Measurements from ENCODE around the gene TMEM163.
"Not testable (repeated sequence)": the region's sequence is repeated elsewhere in the genome, so short reads cannot be mapped to it uniquely, and the experiment has no call there.

TMEM163 gene

DNA sequence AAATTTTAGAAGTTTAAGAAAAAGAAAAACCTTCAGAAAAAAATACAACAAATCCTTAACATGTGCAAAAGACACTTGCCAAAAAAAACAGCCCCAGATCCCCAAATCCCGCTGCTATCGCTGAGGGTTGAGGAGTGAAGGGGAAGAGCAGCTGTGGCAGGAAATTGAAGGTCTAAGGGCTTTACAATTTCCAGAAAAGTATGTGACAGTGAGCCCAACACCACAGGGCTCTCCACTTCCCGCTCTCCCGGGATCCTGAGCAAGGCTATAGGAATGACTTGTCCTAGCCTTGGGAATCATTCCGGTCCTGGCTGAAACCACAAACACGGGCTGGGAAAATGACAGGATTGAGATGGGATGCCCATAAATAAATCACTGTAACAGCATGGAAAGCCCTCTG, 191.4 kb downstream of the TMEM163 start:
- peak; percentile 64 for DNase-seq (ENCODE audit: low read depth)

DNA sequence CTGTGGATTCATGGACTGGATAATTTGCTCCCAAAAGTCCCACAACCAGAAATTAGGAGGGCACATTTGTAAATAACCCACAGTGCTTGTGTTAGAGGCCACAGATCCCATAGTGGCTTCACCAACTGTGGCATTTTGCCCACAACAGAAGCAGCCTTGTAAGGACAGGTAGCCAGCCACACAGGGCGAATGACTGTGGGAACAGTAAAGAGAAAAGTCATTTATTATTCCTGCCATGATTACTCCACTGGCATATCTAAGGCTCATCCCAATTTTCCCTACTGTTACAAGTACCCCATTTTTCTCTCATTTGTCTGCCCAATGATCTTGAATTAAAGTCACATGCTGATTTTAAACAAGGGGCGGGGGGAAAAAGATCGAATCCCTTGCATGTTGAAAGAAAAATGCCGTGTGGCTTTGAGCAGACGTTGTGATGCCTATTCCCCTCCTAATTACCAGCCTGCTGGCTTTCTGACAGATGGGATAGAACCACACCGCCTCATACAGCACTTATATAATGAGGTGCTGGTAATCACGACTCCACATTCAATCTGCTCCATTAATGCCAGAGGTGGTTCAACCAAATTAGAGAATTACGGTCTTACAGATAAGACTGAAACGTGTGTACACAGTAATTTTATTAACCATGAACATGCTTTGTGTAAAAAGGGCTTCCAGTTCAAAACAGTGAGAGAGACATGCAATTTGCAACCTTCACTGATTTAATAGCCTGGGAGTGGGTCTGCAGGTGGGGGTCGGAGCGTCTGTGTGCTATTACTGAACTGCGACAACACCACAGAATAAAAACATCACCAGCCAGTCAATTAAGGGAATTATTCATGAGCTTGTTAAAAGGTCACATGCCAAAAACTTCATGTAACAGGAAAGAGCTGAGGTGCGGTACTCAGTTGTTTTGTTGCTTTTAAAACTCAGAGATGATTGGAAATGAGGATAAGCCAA, 196.0 kb downstream of the TMEM163 start:
- no peak for DNase-seq (ENCODE audit: low read depth)

DNA sequence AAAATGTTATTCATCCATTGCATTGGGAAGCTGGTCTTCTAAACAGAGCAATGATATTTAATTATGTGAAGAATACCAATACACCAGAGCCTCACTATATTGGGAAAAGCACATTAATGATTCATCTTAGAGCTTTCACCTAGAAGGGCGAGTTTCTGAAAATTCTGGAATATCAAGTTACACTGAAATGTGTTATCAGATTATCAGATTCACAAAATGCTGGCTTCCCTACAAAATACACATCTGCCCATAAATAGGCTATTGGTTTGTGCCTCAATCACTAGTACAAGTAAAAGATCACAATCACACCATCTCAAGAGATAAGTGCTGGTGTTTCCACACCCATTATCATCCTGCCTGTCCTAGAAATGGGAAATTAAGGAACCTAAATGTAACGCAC, 200.7 kb downstream of the TMEM163 start:
- no peak for DNase-seq (ENCODE audit: low read depth)

DNA sequence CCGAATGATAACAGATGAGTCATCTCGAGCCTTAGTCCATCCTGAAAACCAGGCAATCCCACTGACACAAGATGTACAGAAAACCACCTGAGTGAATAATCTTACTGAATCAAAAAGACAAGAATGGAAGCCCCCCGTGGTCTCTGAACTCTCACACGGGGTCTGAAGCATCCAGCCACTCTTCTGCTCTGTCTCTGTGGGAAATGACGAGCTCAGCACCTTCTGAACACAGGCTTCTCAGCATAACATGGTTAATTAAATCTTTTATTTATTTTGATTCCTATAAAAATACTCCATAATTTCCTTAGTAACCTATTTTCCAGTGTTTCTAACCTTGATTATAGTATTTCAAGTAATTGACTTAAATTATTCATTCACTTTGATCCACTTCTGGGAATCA, 203.7 kb downstream of the TMEM163 start:
- no peak for DNase-seq (ENCODE audit: low read depth)

DNA sequence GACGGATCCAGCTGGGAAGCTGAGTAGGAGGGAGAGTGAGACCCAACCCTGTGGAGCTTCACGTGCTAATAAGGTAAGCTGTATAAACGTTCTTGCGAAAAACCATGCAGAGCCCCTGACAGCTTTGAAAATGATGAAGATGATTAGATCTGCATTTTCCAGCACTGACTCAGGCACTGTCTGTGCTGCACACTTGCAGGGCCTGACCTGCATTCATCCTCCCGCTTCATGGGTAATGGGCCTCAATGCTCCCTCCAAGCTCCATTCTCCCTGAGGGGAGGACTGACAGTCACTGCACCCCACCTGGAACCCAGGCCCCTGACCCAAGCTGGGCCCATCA, 205.4 kb downstream of the TMEM163 start:
- no peak for DNase-seq (ENCODE audit: low read depth)

DNA sequence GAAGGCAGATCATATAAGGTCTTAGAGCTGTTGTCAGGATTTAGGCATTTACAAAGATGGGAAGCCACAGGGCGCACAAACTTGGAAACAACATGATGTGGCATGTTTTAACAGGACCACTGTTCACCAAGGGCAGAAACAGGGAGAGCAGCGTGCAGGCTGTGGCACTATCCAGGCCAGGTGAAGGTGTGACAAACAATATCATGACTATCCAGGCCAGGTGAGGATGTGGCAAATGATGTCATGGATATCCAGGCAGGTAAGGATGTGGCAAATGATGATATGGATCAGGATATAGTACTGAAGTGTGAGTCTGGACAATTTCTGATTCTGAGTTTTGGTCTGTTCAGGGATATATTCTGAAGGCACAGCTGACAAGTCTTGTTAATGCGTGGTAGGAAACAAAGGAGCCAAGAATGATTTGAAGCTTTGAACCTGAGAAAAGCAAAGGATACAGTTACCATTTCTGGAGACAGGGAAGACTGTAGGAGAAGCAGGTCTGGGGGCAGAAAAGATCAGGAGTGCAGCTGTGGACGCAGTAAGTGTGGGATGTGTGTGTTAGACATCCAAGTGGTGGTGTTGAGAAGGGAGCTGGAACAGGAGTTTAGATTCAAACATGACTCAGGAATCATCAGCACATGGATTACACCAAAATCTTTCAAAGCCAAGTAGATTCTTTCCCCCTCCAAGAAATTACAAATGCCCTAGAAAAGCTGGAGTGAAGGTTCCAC, 205.9 kb downstream of the TMEM163 start:
- no peak for DNase-seq (ENCODE audit: low read depth)

DNA sequence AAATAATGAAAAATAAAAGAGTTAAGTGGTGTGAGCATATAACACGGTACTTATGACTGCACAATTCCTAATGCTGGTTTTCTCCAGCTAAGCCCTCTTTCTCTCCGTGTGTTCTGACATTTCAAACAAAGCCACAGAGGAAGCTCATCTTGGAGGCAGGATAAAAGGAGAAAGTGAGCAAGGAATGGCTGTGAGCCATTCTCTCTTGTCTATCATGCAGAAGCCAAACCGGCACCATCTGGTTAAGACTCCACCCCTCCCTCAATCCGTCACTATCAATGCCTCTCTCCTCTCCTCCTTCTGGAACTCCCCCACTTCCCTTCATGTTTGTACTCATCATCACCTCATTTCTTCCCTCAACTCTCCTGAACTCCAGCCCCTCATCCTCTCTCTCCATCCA, 210.4 kb downstream of the TMEM163 start:
- DNase-seq (ENCODE audit: low read depth): no peak

DNA sequence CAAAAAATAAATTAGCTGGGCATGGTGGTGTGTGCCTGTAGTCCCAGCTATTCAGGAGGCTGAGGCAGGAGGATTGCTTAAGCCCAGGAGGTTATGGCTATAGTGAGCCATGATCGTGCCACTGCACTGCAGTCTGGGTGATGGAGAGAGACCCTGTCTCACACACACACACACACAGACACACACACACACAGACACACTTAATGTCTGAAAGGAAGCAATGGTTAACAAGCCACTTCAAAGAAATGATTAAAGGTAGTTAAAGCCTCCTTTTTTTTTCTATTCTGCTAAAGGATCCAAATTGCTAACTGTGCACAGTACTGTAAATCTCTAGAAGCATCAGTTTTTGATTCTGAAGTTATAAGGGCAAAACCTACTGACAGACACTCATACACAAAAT, 211.1 kb downstream of the TMEM163 start:
- no peak for DNase-seq (ENCODE audit: low read depth)

DNA sequence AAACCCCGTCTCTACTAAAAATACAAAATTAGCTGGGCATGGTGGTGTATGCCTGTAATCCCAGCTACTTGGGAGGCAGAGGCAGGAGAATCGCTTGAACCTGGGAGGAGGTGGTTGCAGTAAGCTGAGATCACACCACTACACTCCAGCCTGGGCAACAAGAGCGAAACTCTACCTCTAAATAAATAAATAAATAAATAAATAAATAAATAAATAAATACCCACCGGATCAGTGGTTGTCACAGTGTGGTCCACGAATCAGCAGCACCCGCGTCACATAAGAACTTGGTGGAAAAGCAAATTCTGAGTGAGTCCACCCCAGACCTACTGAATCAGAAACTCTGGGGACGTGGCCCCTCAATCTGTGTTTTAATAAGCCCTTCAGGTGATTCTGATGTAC, 211.6 kb downstream of the TMEM163 start:
- DNase-seq (ENCODE audit: low read depth): not testable (repeated sequence)

DNA sequence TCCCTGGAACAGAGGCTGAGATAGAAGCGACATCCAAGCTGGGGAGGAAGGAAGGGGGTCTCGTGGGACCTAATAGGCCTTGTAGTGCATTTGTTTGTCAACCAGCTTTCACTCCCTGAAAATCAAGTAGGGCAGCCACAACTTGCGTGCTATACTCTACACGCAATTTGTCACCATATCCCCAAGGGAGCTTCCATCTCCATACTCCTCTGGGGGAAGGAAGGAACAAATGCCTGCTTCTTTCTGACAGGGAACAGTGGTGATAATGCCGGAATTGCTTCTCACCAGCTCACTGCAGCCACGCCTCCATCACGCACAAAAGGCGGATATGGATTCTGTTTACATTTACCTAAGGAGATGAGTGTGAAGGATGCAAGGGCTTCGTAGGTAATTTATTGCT, 213.4 kb downstream of the TMEM163 start:
- DNase-seq (ENCODE audit: low read depth): no peak

DNA sequence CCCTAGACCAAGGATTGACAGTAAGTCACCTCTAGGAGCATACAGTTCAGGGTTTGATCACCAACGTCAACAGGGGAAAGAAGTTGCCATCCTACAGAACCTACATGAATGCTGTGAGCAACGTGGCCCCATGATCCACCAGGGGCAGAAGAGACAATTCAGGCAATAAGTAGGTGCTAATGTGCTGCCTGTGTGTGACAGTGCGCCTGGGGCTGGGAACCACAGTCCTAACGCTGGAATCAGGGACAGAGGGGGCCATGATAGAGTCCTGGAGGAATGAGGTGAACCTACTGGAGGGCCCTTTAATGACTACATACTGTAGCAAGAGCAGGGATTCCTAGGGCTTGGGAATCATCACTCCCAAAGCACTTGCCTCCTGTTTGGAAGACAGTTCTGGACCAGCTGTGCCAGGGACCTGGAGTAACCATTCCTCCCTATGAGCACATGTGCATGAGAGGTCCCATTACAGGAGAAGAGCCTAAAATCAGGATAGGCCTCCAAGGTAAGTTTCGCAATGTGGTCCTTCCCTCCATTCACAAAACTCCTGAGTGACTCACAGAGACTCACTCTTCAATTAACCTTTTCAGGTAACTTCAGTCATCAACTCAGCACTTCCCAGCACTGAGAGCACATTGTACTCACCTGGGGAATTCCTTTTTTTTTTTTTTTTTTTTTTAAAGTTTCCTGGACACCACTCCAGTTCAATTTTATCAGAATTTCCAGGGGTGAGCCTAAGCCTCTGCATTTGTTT, 214.0 kb downstream of the TMEM163 start:
- no peak for DNase-seq (ENCODE audit: low read depth)

DNA sequence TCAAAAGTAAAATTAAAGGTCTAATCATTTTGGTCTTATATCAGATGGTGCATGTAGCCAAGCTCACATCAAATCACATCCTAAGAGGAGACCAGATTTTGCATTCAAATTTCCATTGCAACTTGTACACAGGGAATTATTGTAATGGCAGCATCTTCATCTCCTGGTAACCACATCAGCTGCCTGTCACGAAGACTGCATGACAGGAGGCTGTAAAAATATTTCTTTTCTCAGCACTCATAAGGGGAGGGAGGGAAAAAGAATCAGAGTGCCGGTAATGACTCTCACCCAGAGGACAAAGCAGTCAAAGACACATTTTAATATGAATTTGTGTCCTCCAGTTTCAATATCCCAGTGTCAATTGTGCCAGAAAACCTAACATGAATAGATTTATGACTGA, 216.7 kb downstream of the TMEM163 start:
- DNase-seq (ENCODE audit: low read depth): no peak

DNA sequence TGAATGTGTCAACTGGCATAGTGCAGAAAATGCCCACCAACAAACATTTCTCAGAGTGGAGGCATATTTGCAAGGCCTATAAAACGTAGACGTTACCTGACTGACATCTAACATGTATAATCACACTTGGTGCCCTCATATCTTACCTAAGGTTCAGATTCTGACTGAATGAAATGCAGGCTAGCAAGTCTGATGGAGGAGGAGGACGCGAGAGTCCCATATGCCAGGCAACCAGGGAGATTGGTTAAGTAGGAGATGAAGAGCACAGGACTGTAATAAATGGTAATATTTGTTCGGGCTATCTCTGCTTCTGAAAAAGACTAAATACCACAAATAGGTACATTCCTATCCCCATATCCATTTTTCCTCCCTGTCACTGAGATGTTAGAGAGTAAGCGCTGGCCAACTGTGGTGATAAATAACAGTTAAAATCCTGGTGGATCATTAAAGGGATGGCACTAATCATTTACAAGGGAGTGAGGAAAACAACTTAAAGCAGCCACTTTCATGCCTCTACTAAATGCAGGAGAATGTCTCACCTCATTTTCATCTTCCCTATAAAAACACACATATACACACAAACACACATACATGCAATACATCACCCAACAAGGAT, 217.2 kb downstream of the TMEM163 start:
- DNase-seq (ENCODE audit: low read depth): no peak

DNA sequence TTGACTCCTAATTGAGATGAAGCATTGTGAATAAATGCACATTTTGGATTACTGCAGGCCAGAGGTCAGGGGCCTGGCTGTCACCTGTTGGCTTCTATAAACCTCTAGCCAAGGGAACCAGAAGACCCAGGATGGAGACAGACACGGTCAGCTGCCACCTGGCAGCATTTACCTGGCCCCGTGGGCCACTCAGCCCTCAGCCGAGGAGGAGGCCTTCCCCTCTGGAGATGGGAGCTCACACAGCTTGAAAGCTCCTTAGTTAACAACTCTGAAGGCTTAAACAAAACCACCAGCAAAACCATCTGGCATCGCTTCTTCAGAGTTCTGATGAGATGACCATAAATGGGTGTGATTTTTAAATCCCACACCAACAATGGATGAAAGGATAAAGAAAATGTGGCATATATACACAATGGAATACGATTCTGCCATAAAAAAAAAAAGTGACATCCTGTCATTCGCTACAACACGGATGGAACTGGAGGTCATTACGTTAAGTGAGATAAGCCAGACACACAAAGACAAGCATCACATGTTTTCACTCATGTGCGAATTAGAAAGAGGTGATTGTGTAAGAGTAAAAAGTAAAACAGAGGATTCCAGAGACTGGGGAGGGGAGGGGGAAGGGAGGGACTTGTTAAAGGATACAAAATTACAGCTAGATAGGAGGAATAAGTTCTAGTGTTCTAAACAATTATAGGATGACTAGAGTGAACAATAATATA, 218.4 kb downstream of the TMEM163 start:
- DNase-seq (ENCODE audit: low read depth): no peak

DNA sequence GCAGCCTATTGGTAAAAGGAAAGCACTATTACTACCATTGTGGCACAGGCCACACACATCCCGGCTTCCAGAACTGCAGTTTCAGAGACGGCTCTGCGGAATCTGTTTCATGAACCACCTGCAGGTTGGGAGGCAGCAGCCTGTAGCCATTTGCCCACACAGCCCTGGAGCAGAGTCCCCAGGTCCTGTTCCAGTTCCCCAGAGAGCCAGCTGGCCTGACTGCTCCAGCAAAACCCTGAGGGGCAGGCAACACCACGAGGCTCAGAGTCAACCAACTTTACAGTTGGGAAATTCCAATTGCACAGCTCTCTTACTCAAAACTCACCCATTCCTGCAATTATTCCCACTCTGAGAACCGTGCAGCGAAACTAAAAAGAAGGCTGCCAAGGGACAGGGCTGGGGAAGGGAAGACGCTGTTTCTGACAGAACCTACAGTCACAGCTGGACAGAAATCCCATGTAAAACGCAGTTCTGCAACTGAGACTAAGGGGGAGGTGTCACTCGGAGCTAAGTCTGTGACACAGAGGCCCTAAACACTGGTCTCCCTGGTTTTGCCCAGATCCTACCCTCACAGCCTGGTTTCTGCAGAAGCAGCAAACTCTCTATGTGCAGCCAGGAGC, 219.4 kb downstream of the TMEM163 start:
- DNase-seq (ENCODE audit: low read depth): no peak

DNA sequence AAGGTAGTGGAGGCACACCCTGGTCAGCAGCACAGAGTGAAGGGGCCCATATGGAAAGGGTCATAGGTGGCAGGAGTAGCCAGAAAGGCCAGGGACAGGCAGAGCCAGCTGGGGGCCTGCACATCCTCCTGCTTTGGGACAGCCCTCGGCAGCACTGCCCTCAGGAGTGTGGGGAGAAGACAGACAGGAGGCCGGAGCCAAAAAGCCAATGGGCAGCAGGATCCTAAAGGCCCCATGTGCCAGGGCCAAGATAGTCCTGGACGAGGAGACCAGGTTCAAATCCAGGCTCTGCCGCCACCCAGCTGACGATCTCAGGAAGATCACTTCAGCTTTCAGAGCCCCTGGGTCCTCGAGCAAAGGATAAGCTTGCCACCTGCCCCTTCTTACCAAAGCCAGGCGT, 220.1 kb downstream of the TMEM163 start:
- no peak for DNase-seq (ENCODE audit: low read depth)

DNA sequence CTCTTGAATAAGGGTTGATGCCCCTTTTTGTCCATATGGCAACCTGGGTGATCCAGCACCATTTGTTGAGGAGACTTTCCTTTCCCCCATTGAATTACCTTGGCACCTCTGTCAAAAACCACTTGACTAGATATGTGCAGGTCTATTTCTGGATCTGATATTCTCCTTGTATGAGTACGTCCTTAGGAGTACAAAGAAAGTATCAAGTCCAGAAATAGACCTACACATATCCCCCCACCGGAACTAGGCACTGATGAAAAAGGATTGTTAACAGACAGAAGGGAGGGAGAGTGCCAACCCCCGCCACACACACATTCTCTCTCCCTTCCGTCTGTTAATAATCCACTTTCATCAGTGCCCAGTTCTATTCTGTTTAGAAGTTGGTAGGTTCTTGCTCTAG, 225.0 kb downstream of the TMEM163 start:
- no peak for DNase-seq (ENCODE audit: low read depth)

DNA sequence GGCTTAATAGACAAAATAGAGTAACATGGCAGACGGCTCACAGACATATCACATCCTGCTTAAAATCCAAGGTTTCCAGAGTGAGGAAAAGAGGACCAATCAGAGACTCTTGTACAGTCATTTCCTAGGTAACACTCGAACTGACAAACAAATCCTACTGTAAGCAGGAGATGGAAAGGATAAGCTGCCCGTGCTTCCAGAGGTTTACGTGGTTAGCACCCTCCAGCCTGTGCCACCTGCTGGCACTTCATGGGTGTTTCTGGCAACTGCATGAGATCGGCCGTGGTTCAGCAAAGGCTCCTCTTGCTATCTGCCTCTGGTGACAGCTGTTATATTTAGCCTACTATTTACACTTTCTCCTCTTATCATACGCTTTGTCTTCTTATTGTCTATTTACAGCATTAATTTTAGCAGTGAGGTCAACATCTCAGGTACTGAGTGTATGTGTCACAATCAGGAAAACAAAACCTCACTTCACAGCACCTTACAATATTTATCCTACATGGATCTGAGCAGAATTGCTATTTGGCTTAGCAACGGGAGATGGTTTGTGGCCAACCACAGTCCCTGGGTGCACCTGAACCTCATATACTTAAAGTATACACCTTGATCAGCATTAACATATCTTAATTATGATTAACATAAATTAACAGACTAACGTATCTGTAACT, 226.9 kb downstream of the TMEM163 start:
- peak; percentile 5 for DNase-seq (ENCODE audit: low read depth)

DNA sequence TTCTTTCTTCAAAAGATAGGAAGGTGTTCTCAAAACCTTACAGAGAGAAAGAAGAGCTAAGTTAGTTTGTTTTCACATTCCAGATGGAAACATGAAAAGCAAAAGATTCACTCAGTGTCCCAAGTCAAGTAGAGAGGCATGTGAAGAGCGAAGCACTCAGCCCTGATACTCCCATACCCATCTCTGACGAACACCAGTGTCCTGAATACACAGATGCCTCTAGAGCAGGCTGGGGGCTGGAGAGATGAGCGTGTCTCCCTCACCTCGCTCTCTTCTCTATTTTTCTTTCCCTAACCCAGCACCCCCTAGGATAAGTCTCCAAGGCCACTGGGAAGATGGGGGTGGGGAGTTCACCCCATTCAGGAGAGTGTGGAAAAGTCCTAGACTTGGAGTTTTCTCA, 227.8 kb downstream of the TMEM163 start:
- DNase-seq (ENCODE audit: low read depth): no peak

DNA sequence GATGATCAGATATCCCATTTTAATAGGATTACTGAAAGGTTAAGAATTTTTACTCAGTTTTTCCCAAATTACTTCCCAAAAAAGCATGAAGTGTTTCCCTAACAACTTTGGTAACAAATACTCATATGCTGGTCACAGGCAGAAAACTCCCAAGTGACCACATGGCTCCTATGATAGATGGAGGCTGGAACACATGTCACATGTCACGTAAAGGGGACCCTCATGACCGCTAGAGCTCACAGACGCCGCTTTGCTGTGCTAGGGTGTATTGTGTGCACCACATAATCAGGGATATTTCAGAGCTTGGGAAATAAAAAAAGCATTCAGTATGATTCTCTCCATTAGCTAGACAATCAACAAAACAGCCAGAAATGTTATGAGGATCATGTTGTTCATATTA, 228.2 kb downstream of the TMEM163 start:
- no peak for DNase-seq (ENCODE audit: low read depth)
